AG09319 (cell line): ENCODE data around the gene CCDC27.

ENCODE experiments used
- DNase-seq: peaks from one replicate; pipeline ENCODE4 v3.0.0-alpha.2; 2010; ENCODE audit warnings: low read depth; ENCODE audit errors: extremely low read depth
- TF ChIP-seq, protein P1 (sequence below): IDR thresholded peaks from 2 replicates; pipeline ENCODE4 v1.5.1; 2011; ENCODE audit warnings: low read depth, mild to moderate bottlenecking, inconsistent platforms, low read length, moderate library complexity

Gene CCDC27

DNA sequence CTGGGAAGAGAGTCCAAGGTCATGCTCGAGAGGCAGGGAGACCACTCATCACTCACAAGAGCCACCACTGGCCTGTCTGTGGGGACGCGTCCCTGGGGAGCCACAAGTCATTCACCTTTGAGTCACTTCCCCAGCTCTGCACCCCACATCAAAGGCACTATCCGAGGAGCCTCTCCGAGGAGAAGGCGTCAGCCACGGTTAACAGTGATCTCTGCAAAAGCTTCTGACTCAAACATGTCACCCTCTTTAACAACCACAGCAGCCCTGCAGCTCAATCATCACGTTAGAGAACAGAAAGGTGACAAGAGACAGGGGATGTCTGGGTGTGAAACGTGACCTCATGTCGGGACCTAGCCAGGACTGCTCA, 35.1 kb downstream of the CCDC27 start:
- no peak for DNase-seq
- TF ChIP-seq, protein P1, sequence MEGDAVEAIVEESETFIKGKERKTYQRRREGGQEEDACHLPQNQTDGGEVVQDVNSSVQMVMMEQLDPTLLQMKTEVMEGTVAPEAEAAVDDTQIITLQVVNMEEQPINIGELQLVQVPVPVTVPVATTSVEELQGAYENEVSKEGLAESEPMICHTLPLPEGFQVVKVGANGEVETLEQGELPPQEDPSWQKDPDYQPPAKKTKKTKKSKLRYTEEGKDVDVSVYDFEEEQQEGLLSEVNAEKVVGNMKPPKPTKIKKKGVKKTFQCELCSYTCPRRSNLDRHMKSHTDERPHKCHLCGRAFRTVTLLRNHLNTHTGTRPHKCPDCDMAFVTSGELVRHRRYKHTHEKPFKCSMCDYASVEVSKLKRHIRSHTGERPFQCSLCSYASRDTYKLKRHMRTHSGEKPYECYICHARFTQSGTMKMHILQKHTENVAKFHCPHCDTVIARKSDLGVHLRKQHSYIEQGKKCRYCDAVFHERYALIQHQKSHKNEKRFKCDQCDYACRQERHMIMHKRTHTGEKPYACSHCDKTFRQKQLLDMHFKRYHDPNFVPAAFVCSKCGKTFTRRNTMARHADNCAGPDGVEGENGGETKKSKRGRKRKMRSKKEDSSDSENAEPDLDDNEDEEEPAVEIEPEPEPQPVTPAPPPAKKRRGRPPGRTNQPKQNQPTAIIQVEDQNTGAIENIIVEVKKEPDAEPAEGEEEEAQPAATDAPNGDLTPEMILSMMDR: no peak

DNA sequence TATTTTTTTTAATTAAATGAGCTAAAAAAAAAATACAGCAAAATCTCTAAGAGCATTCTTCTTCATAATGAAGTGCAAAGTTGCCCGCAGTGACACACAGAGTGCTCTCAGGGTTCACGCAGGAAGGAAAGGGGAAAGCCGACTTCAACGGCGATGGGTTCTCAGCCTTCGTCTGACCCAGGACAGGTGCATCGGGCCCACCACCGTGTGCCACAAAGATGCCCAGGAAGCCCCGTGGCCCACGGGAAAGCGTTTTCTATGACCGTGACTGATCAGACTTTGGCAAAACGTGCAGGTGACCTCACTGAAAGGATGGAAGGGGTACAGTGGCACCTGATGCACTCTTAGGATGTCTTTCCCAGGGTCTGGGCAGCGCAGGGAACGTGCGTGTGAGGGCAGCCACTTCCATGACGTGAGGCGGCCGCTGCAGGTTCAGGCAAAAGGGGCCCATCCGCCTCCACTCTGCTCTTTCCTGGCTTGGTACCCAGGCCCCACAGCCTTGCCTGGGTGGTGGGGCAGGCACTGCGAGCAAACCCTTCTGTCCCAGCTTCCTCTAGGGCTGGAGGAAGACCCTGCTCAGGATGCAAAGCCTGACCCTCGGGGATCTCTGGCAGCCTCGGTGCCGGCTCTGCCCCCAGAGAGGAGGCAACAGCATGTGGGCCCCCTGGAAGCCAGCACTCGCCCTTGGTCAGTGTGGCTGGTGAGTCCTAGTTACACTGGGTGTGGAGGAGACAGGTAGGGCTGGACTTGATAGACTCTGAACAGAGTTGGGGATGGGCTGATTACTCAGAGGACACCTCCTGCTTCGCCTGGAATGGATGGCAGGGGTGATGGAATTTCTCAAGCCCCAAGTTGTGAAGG, 35.7 kb downstream of the CCDC27 start:
- TF ChIP-seq, protein P1: no peak
- DNase-seq: no peak

DNA sequence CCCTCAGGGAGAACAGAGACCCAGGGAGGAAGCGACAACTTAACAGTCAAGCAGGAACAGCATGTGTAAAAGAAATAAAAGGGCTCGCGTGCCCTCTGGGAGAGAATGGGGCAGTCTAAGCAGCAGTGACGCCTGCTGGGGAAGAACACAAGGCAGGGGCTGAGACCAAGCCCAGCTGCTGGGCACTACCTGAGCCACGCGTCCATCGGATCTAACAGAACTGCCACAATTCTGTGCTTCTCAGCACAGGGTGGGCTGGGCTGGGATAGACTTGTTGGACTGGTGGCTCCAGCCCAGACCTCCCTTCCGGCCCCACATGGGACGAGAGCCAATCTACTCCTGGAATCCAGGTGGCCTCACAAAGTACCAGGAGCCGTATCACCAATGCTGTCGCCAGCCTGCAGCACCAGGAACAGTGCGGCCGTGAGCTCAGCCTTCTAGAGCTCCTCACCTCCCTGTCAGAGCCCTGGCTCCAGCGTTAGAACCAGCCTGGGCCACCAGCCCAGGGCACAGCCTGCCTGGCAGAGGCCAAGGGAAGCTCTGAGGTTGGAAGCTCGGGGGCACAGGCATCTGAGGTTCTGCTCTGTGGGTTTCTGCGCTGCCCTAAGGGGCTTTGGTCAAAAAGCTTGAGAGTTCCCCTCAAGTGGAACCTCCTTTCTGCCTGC, 36.6 kb downstream of the CCDC27 start:
- TF ChIP-seq, protein P1: no peak
- DNase-seq: no peak

DNA sequence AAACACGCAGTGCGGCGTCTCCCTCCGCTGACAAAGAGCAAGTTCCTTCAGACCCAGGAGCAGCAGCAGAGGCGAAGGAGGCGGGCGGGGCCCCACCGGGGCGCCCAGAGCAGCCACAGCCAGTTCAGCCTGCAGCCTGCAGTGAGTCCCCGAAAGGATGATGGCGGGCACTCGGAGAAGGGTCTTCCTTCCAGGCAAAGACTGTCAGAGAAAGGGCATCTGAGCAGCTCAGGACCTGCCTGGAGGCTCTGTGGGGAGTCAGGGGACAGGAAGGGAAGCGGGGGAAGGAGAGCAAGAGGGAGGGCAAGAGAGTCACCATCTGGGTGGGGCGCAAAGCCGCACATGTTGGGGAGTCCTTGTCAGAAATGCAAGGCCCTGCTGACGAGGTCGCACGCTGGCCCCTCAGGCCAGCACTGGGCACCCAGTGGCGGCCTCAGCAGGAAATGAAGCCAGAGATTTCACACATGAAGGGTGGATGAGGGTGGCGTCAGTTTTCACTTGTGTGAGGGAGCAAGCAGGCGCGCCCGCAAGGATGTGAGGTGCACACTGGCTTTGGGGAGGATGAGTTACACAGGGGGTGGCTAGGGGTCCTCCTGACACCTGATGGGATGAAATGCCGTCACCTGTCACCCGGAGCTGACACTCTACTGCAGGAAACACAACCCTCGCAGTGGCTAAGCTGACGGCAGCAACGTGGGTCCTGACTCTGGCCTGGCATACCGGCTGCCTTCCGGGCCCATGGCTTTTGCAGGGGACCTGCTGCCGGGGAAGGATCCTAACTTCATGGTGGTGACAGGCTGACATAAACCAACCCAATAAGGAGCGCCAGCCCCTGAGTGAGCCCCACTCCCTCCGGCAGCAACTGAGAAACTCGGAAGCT, 37.4 kb downstream of the CCDC27 start:
- no peak for DNase-seq
- TF ChIP-seq, protein P1: no peak

DNA sequence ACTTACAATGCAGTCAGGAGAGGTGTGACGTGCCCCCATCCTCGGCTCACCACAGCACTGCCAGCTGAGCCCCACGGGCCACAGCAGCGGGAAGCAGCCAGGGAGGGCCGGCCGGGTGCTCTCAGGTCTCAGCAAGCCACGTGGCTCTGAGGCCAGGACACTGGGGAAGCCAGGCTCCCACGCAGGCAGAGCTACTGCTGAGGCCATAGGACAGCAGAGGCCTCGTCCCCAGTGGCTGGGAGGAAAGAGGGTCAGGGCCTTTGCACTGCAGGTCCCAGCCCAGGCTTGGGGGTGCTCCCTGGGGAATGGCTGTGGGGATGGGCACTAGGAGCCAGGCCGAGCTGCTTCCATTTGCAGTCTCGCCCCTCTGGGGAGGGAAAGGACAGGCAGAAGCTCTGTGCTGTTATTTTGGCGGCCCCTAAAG, 38.3 kb downstream of the CCDC27 start:
- DNase-seq: no peak
- TF ChIP-seq, protein P1: no peak

DNA sequence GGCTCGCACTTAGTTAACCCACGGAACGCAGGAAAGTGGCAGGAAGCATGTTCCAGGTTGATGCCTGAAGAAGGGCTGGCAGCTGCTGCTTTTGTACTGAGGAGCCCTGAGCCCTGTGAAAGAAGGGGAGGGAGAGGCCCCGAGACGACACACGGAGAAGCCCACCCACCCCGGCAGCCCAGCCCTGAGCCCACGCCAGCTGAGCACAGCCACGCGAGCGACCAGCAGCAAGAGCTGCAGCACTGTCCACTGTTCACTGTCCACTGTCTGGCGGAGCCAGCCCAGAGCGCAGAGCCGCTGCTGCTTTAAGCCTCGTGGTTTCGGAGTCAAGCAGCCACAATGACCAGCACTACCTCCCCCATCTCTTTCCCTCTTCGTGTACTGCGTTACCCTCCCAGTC, 38.7 kb downstream of the CCDC27 start:
- no peak for DNase-seq
- TF ChIP-seq, protein P1: no peak
